B cell (primary cell): Measurements from ENCODE around the gene TYRP1.

Experiments
- CTCF ChIP-seq: fragments of 200-600 bp; IDR thresholded peaks from one replicate; pipeline ENCODE4 v1.8.0; 2022; ENCODE audit warnings: antibody characterized with exemption, mild to moderate bottlenecking
- EZH2 ChIP-seq: IDR thresholded peaks from 2 replicates; pipeline ENCODE4 v1.6.1; 2012; ENCODE audit warnings: borderline replicate concordance, low read depth, mild to moderate bottlenecking, moderate library complexity, low read length; ENCODE audit not compliant: insufficient read depth, poor library complexity, severe bottlenecking

GRCh38 chr9:12670006-12670405, 23.2 kb upstream of the TYRP1 start:
- TF ChIP-seq CTCF (no peak), EZH2 (no peak)
